T-cell (primary cell): ENCODE measurements around the gene HMGN2. TPM values are rescaled to one million over a fixed set of nuclear protein-coding genes. Genes with fewer than 3 reads are reported as not detected.
"Not testable (repeated sequence)": the region's sequence is repeated elsewhere in the genome, so short reads cannot be mapped to it uniquely, and the experiment has no call there.

Source experiments
- ATAC-seq, 4 experiments: fragments of 200-7000 bp in 3 of 4; fragments of 150-1000 bp in 1 of 4; cut with Tn5 transposase; replicated peaks in 1 of 4; 1 replicate in 3 of 4; 2 replicates in 1 of 4; pipeline ENCODE4 v1.10.0; 2021; ENCODE audit warnings: moderate library complexity in 3 of 4, mild to moderate bottlenecking in 2 of 4, moderate number of reproducible peaks in 1 of 4
- CTCF ChIA-PET, 2 donors: fragments of 300-600 bp; sonication (Branson Sonifier 250); formaldehyde crosslinking; loops; one replicate each; lab custom pipeline; 2022; ENCODE audit warnings: antibody characterized with exemption in 2 of 2; lab: Charles Lee
- POLR2A ChIA-PET, 2 donors: fragments of 300-600 bp; sonication (Branson Sonifier 250); formaldehyde crosslinking; loops; one replicate each; lab custom pipeline; 2022; ENCODE audit warnings: antibody characterized with exemption in 2 of 2; lab: Charles Lee
- DNase-seq, 35 experiments: peaks; one replicate each; pipeline versions ENCODE4 v3.0.0 to v3.0.0-alpha.2; 2013 to 2023
- H3K27ac ChIP-seq: one replicate; pipeline ENCODE4 v1.5.1; 2013; ENCODE audit warnings: low read length
- H3K27me3 ChIP-seq, 2 experiments: replicated peaks in 1 of 2; 1 replicate in 1 of 2; 2 replicates in 1 of 2; pipeline versions ENCODE4 v1.6.1 to v1.7.0; 2013; ENCODE audit warnings: low read length in 1 of 2, mixed read lengths in 1 of 2; ENCODE audit not compliant: control insufficient read depth in 2 of 2, insufficient read depth in 2 of 2; ENCODE audit errors: extremely low read depth in 1 of 2
- H3K36me3 ChIP-seq, 2 donors: 1 replicate in 1 of 2; 2 replicates in 1 of 2; pipeline versions ENCODE4 v1.6.1 to v1.7.0; 2013; ENCODE audit warnings: low read length in 1 of 2; ENCODE audit not compliant: control insufficient read depth in 2 of 2, insufficient read depth in 1 of 2; ENCODE audit errors: extremely low read depth in 1 of 2
- H3K4me1 ChIP-seq, 2 experiments: 1 replicate in 1 of 2; 2 replicates in 1 of 2; pipeline versions ENCODE4 v1.6.1 to v1.7.0; 2013; ENCODE audit warnings: low read length in 2 of 2, mixed read lengths in 1 of 2; ENCODE audit not compliant: insufficient read depth in 2 of 2, control insufficient read depth in 1 of 2; ENCODE audit errors: extremely low read depth in 1 of 2
- H3K4me3 ChIP-seq, 2 donors: 1 replicate in 1 of 2; 2 replicates in 1 of 2; pipeline versions ENCODE4 v1.5.1 to v1.7.0; 2013; ENCODE audit warnings: mild to moderate bottlenecking in 2 of 2, low read length in 1 of 2, moderate library complexity in 1 of 2; ENCODE audit not compliant: control insufficient read depth in 1 of 2; ENCODE audit errors: extremely low read depth in 1 of 2
- H3K9me3 ChIP-seq: 2 replicates; pipeline ENCODE4 v1.7.0; 2013
- H3K27ac Mint-ChIP-seq, 2 donors: one replicate each; pipeline ENCODE4 v1.8.0; 2020 to 2021; ENCODE audit warnings: mild to moderate bottlenecking in 2 of 2, mixed read lengths in 2 of 2
- H3K27me3 Mint-ChIP-seq, 2 donors: one replicate each; pipeline ENCODE4 v1.8.0; 2021 to 2022; ENCODE audit warnings: mixed read lengths in 2 of 2
- H3K36me3 Mint-ChIP-seq: one replicate; pipeline ENCODE4 v1.8.0; 2021; ENCODE audit warnings: mixed read lengths
- H3K4me1 Mint-ChIP-seq, 3 donors: one replicate each; pipeline ENCODE4 v1.8.0; 2020 to 2022; ENCODE audit warnings: mixed read lengths in 3 of 3, mild to moderate bottlenecking in 1 of 3
- H3K4me3 Mint-ChIP-seq, 3 donors: one replicate each; pipeline ENCODE4 v1.8.0; 2020 to 2022; ENCODE audit warnings: mild to moderate bottlenecking in 3 of 3, mixed read lengths in 3 of 3, moderate library complexity in 3 of 3
- H3K9me3 Mint-ChIP-seq, 3 donors: one replicate each; pipeline ENCODE4 v1.8.0; 2020 to 2022; ENCODE audit warnings: mixed read lengths in 3 of 3
- WGBS: methylation state at CpG from one replicate; pipeline ENCODE4 v1.1.5; 2013; ENCODE audit warnings: missing lambda C conversion rate; ENCODE audit not compliant: insufficient coverage; 5-methylcytosine and 5-hydroxymethylcytosine counted together
- total RNA-seq, 35 experiments: library from RNA in 6 of 35; stranded (reverse) in 6 of 35; fragments of 120-200 nt in 1 of 35; gene quantifications; one replicate each; pipeline versions ENCODE4 v1.2.1 to v1.2.4 and lab custom pipeline; 2013 to 2026

The HMGN2 gene
- total RNA-seq, 5 donors from 2014 or later (not counting 1 experiment from before 2014, with no cell fraction given), result 310 to 341 (median 325) TPM

- no peak overlapping the region for H3K4me3 Mint-ChIP-seq
- no peak for DNase-seq
- ChIA-PET POLR2A (no interaction called here), CTCF (interaction anchor here in 1 of 2 donors (0.7 kb wide), 1 partner anchor 265 kb away, joined by 7 read pairs; no protein-coding TSS in a partner anchor)
- no peaks in the 10 kb centered on the region for H3K27me3 Mint-ChIP-seq
- Histone ChIP-seq H3K27me3 (no peaks in the 10 kb centered on the region), H3K9me3 (no peaks in the 10 kb centered on the region), H3K4me1 (peaks cover 5 to 20% of the 10 kb centered on the region in 2 experiments), H3K4me3 (no peak overlapping the region), H3K27ac (no peak overlapping the region), H3K36me3 (no peaks in the 10 kb centered on the region)
- H3K27ac Mint-ChIP-seq, result peak overlapping the region in 1 of 2 donors; percentile 16
- no peaks in the 10 kb centered on the region for H3K36me3 Mint-ChIP-seq
- no peaks in the 10 kb centered on the region for H3K9me3 Mint-ChIP-seq
- H3K4me1 Mint-ChIP-seq, result peaks cover 4 to 10% (median 9%) of the 10 kb centered on the region in 3 donors
- no peak for ATAC-seq
- 88% methylated on average over 3 of the region's 4 CpGs for WGBS
Observed at GRCh38 chr1:26496861-26497260, 24.6 kb downstream of the HMGN2 start.

DNA sequence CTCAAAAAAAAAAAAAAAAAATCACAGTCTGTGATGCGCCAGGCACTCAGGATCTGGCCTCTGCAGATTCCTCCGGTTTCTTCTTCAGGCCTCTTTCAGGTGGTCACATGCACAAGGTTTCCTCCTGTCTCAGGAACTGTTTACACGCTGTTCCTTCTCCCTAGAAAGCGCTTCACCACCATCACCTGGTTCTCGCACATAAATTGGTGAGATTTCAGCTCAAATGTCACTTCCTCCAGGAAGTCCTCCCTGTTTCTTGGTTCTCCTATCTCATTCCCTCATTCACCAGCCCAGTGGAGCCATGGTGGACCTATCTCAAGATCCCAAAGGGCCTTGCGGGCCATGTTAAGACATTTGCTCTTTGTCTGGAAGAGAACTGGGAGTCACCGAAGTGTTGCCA is 26.7 kb downstream of the HMGN2 start:
- no peak overlapping the region for H3K27ac ChIP-seq
- Mint-ChIP-seq H3K4me3 (peak overlapping the region; percentile 28 to 56 (median 33)), H3K27ac (peak overlapping the region; percentile 52 to 80), H3K27me3 (no peaks in the 10 kb centered on the region), H3K9me3 (no peaks in the 10 kb centered on the region), H3K4me1 (peaks cover 7 to 17% (median 12%) of the 10 kb centered on the region in 3 donors), H3K36me3 (no peaks in the 10 kb centered on the region)
- no peak overlapping the region for H3K4me3 ChIP-seq
- H3K9me3 ChIP-seq, result no peaks in the 10 kb centered on the region
- 79% methylated on average over 4 of the region's 7 CpGs for WGBS
- no peaks in the 10 kb centered on the region for H3K27me3 ChIP-seq
- no peaks in the 10 kb centered on the region for H3K36me3 ChIP-seq
- ChIA-PET POLR2A (interaction anchor here in 1 of 2 donors (0.7 kb wide), 2 partner anchors 67 to 314 kb away, joined by 4 to 8 read pairs; partner anchors contain the start of gene DHDDS), CTCF (interaction anchor here in 1 of 2 donors (0.6 to 0.7 kb wide), 3 partner anchors 9 to 966 kb away, joined by 3 to 4 read pairs (median 3); no protein-coding TSS in a partner anchor)
- DNase-seq, result no peak
- H3K4me1 ChIP-seq, result peaks cover 5 to 24% of the 10 kb centered on the region in 2 experiments
- ATAC-seq, result no peak

DNA sequence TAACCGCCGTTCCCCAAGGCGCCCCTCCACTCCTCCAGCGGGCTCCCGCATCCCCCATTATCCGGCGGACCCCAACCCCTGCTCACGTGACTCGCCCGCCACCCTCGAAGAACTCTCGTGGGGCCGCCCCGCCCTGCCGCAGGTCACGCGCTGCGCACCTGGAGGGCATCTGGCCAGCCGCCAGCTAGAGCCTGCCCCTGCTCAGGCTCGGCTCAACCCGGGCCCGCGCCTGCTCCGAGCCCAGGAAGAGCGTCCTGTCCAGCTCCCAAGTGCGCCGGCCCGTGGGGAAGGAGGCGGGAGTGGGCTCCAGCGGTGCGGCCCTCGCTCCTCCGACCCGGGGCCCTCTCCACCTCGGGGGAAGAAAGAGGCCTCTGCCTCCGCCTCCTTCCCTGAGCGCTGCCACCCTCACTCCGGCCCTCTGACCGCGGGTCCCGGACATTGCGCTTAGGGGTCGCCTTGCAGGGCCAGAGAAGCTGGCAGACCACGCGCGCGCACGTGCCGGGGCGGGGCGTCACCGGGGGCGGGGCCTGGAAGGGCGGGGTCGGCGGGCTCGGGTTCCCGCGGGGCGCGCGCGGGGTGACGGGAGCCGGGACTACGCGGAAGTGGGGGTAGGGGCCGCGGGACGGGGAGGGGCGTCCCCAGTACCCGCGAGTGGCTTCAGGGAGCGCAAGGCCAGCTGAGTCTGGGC is 28.4 kb downstream of the HMGN2 start:
- Mint-ChIP-seq H3K27me3 (no peaks in the 10 kb centered on the region), H3K27ac (peak overlapping the region; percentile 93 to 94), H3K4me1 (peaks cover 7 to 17% (median 12%) of the 10 kb centered on the region in 3 donors), H3K9me3 (no peaks in the 10 kb centered on the region), H3K36me3 (no peaks in the 10 kb centered on the region), H3K4me3 (peak overlapping the region; percentile 77 to 86 (median 86))
- ChIA-PET POLR2A (interaction anchor here (0.6 to 0.7 kb wide), 5 partner anchors 12 to 576 kb away, joined by 3 read pairs; partner anchors contain the start of gene DHDDS (in 1 of the 2)), CTCF (interaction anchor here (0.6 to 2.4 kb wide), 12 partner anchors 12 to 417 kb away, joined by 3 to 14 read pairs (median 3); partner anchors contain the start of genes HMGN2 (in 1 of the 2) and PIGV (in 1 of the 2))
- peak; percentile 64 to 93 (median 81) for DNase-seq
- H3K27me3 ChIP-seq, result no peaks in the 10 kb centered on the region
- no peaks in the 10 kb centered on the region for H3K36me3 ChIP-seq
- peak overlapping the region; percentile 88 to 89 for H3K4me3 ChIP-seq
- WGBS, result under 1% methylated on average over 73 of the region's 74 CpGs
- no peaks in the 10 kb centered on the region for H3K9me3 ChIP-seq
- peaks cover 5 to 24% of the 10 kb centered on the region in 2 experiments for H3K4me1 ChIP-seq
- H3K27ac ChIP-seq, result peak overlapping the region; percentile 92
- ATAC-seq, result peak; percentile 77 to 81 (median 79)

DNA sequence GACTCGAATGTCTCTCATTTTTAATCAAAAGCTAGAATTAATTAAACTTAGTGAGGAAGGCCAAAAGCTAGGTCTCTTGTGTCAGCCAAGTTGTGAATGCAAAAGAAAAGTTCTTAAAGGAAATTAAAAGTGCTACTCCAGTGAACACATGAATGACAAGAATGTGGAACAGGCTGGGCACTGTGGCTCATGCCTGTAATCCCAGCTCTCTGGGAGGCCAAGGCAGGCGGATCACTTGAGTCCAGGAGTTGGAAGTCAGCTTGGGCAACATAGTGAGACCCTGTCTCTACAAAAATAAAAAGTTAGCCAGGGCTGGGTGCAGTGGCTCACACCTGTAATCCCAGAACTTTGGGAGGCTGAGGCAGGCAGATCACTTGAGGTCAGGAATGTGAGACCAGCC is 38.5 kb downstream of the HMGN2 start:
- H3K4me1 ChIP-seq, H3K4me3 ChIP-seq, H3K27ac Mint-ChIP-seq, H3K36me3 ChIP-seq, H3K9me3 ChIP-seq, H3K9me3 Mint-ChIP-seq, H3K27ac ChIP-seq, H3K4me3 Mint-ChIP-seq, ATAC-seq, DNase-seq, H3K27me3 Mint-ChIP-seq, H3K4me1 Mint-ChIP-seq, H3K27me3 ChIP-seq, H3K36me3 Mint-ChIP-seq: not testable (repeated sequence)
- WGBS, result 78% methylated on average over 1 of the region's 2 CpGs
- ChIA-PET POLR2A (interaction anchor here in 1 of 2 donors (0.7 kb wide), 1 partner anchor 9 kb away, joined by 4 read pairs; no protein-coding TSS in a partner anchor), CTCF (interaction anchor here (0.6 to 0.7 kb wide), 5 partner anchors 13 to 644 kb away, joined by 3 to 7 read pairs (median 5); partner anchors contain the start of gene SLC9A1 (in 1 of the 2))

GRCh38 chr1:26515836-26516235 is 43.6 kb downstream of the HMGN2 start:
- H3K36me3 ChIP-seq, CTCF ChIA-PET, H3K9me3 ChIP-seq, ATAC-seq, H3K9me3 Mint-ChIP-seq, H3K4me3 ChIP-seq, H3K27ac ChIP-seq, H3K4me1 Mint-ChIP-seq, H3K4me3 Mint-ChIP-seq, H3K27me3 ChIP-seq, H3K36me3 Mint-ChIP-seq, H3K27me3 Mint-ChIP-seq, H3K4me1 ChIP-seq, H3K27ac Mint-ChIP-seq, DNase-seq: not testable (repeated sequence)
- WGBS, result 100% methylated on average over 2 of the region's 4 CpGs
- POLR2A ChIA-PET, result interaction anchor here in 1 of 2 donors (0.8 kb wide), 1 partner anchor 103 kb away, joined by 4 read pairs; no protein-coding TSS in a partner anchor

GRCh38 chr1:26516987-26517765 is 44.9 kb downstream of the HMGN2 start:
- H3K9me3 ChIP-seq, result no peaks in the 10 kb centered on the region
- no peak overlapping the region for H3K4me3 Mint-ChIP-seq
- H3K9me3 Mint-ChIP-seq, result no peaks in the 10 kb centered on the region
- H3K4me1 Mint-ChIP-seq, result no peaks in the 10 kb centered on the region
- no peak overlapping the region for H3K27ac Mint-ChIP-seq
- POLR2A ChIA-PET, result interaction anchor here in 1 of 2 donors (0.6 to 0.7 kb wide), 2 partner anchors 15 to 166 kb away, joined by 6 to 10 read pairs; no protein-coding TSS in a partner anchor
- no peak overlapping the region for H3K27ac ChIP-seq
- DNase-seq, result no peak
- WGBS, result 100% methylated on average over 1 of the region's 4 CpGs
- no peaks in the 10 kb centered on the region for H3K36me3 ChIP-seq
- peaks cover 0 to 6% of the 10 kb centered on the region in 2 experiments for H3K27me3 ChIP-seq
- no peaks in the 10 kb centered on the region for H3K36me3 Mint-ChIP-seq
- CTCF ChIA-PET, result interaction anchor here in 1 of 2 donors (0.7 kb wide), 1 partner anchor 119 kb away, joined by 4 read pairs; no protein-coding TSS in a partner anchor
- no peaks in the 10 kb centered on the region for H3K27me3 Mint-ChIP-seq
- H3K4me3 ChIP-seq, result no peak overlapping the region
- H3K4me1 ChIP-seq, result no peaks in the 10 kb centered on the region
- no peak for ATAC-seq
